ENCODE measurements around the gene PTPRF.

PTPRF gene

DNA sequence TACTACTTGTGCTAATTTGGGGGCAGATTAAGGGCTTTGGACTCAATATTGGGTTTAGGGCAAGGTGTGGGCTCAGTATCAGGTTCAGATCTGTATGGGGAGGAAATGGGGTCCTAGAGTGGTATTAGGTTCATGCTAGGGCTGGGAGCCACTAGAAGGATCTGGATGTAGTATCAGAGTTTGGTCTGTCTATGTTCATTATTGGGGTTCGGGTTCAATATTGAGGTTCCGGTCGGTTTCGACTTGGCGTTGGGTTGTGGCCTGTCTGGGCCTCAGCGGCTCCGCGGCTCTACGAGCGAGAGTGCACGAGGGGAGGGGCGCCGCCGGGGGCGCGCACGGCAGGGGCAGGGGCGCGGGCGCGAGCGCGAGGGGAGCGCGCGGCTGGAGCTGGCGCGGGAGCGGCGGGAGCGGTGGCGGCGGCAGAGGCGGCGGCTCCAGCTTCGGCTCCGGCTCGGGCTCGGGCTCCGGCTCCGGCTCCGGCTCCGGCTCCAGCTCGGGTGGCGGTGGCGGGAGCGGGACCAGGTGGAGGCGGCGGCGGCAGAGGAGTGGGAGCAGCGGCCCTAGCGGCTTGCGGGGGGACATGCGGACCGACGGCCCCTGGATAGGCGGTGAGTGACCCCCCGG lies at the start of gene PTPRF:
Gene PTPRF, plus strand, starts transcription at position 401 of the 624 bp plus-strand sequence. CDS start 14,193 bp downstream, outside the sequence.
- TF ChIP-seq GATA2 (IDR thresholded peaks at IDR 0.05; ENCODE audit: low read depth, low read length) = no peak
- no peak for TF ChIP-seq GATA3 (IDR thresholded peaks at IDR 0.05; ENCODE audit: low read depth, low read length)

DNA sequence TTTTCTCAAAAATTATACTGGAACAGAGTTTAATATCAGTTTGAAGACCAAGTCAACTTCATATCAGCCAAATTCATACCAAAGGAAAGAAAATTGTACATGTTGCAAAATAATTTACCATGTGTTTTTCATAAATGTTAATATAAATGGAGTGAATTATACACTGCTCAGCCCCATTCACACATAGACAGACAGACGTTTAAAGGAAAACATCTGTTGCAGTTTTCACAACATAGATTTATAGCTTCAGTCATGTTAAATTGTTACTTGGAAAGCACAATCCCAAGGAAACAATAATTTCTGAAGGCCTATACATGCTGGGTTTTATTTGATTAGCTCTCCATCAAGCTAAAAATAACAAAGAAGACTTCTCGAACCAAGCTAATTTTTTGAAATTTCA lies 49.2 kb upstream of the PTPRF start:
- TF ChIP-seq GATA2 (IDR thresholded peaks at IDR 0.05; ENCODE audit: low read depth, low read length) (no peak), GATA3 (IDR thresholded peaks at IDR 0.05; ENCODE audit: low read depth, low read length) (no peak)

DNA sequence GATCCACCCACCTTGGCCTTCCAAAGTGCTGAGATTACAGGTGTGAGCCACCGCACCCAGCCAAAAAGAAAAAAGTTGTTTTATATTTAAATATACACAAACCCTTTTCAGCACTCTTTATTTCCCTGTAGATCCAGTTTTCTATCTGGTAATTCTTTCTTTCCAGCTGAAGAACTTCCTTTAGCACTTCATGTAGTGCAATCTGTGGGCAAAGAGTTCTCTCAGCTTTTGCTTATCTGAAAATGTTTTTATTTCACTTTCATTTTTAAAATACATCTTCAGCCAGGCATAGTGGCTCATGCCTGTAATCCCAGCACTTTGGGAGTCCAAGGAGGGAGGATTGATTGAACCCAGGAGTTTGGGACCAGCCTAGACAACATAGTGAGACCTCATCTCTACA lies 48.5 kb upstream of the PTPRF start:
- no peak for TF ChIP-seq GATA3 (IDR thresholded peaks at IDR 0.05; ENCODE audit: low read depth, low read length)

DNA sequence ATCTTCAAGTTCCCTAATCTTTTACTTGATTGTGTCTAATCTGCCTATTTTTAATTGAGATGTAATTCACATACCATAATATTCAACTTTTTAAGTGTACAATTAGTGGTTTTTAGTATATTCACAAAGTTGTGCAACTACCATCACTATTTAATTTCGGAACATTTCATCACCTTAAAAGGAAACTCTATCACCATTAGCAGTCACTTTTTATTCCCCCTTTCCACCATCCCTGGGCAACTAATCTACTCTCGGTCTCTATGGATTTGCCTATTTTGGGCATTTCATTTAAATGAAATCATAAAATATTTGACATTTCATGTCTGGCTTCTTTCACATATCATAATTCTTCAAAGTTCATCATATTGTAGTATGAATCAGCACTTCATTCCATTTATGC lies 46.3 kb upstream of the PTPRF start:
- TF ChIP-seq GATA3 (IDR thresholded peaks at IDR 0.05; ENCODE audit: low read depth, low read length) (no peak), GATA2 (IDR thresholded peaks at IDR 0.05; ENCODE audit: low read depth, low read length) (no peak)

DNA sequence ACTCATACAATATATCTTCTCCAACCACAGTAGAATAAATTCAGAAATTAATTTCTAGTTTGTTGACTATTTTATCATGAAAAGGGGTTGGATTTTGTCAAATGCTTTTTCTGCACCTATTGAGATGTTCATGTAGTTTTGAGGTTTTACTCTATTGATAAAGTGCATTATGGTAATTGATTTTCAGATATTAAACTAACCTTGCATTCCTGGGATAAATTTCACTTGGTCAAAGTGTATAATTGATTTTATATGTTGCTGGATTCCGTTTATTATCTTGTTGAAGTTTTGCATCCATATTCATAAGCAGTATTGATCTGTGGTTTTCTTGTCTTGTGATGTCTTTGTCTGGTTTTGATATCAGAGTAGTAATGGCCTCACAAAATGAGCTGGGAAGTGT lies 42.5 kb upstream of the PTPRF start:
- no peak for TF ChIP-seq GATA2 (IDR thresholded peaks at IDR 0.05; ENCODE audit: low read depth, low read length)
- TF ChIP-seq GATA3 (IDR thresholded peaks at IDR 0.05; ENCODE audit: low read depth, low read length) = no peak

DNA sequence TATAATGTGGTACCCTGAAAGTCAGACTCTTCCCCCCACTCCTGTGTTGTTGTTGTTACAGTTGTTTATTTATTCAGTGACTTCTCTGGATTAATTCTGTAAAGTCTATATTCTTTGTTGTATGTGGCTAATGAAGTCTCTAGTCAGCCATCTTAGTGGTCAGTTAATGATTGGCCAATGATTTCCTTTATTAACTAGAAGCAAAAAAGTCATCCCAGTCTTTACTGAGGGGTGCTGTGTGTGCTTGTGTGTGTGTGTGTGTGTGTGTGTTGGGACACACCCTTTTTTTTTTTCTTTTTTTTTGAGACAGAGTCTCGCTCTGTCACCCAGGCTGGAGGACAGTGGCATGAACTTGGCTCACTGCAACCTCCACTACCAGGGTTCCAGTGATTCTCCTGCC lies 39.6 kb upstream of the PTPRF start:
- no peak for TF ChIP-seq GATA3 (IDR thresholded peaks at IDR 0.05; ENCODE audit: low read depth, low read length)
- no peak for TF ChIP-seq GATA2 (IDR thresholded peaks at IDR 0.05; ENCODE audit: low read depth, low read length)

DNA sequence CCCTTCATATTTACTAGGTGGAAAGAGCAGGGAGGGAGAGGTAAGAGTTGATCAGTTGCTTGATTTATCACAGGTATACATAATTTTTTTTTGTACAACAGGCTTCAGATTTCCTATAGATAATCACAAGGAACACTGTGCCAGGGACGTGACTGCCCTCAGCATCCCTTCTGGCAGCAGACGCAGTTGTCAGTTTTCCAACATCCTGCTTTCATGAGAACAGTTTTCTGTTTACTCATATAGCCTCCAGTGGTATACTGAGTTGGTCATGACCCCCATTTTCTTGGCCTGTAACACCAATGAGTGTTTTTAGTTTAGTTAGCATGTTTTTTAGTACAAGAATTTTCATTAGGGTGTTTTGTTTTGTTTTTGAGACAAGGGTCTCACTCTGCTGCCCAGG lies 37.9 kb upstream of the PTPRF start:
- TF ChIP-seq GATA3 (IDR thresholded peaks at IDR 0.05; ENCODE audit: low read depth, low read length) (no peak), GATA2 (IDR thresholded peaks at IDR 0.05; ENCODE audit: low read depth, low read length) (no peak)

DNA sequence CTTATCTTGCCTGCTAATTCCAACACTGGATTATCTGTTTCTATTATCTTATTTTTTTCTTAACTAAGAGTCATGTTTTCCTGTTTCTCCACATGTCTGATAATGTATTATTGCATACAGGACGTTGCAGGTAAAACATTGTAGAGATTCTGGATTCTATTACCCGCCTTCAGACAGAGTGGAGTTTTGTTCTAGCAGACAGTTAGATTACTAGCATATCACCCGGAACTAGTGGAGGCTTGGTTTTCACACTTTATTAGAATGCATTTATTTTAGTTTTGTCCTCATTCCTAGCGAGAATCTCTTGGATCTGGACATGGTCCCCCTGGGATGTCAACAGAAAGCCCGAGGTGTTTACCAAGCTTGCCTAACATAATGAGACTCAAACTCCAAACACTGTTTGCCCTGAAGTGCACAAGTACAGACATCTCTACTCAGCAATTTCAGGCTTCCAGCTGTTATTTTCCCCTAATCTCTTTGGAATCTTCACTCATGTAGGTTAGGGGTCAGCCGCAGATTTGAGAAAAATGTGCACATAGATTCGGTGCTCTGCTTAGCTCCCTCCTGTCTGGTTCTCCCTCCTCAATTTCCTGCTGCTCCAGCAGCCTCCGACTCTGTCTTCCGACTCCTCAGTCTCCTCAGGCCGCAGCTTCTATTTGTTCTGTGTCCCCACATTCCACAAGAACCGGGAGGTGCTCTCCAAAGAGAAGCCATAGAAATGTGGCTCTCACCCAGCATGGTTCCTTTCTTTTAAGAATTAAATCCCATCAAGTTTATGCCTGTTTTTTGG lies 36.8 kb upstream of the PTPRF start:
- no peak for TF ChIP-seq GATA3 (IDR thresholded peaks at IDR 0.05; ENCODE audit: low read depth, low read length)
- TF ChIP-seq GATA2 (IDR thresholded peaks at IDR 0.05; ENCODE audit: low read depth, low read length) = no peak

DNA sequence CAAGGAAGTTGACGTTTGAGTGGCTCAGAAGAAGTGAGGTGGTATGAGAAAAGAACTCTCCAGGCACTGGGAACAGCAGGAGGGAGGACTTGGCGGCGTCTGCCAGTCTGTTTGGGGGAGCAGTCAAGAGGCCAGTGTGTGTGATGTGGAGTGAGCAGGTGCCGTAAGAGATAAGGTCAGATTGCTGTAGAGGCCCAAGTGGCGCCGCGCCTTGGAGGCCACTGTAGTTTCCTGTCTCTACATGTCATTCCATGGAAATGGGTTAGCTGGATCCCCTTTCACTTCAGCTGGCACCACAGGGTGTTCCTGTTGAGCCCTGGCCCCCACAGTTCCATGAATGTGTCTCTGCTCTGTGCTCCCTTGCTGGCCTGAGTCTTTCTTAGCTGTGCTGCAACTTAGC lies 35.5 kb upstream of the PTPRF start:
- TF ChIP-seq GATA2 (IDR thresholded peaks at IDR 0.05; ENCODE audit: low read depth, low read length) (no peak), GATA3 (IDR thresholded peaks at IDR 0.05; ENCODE audit: low read depth, low read length) (no peak)

DNA sequence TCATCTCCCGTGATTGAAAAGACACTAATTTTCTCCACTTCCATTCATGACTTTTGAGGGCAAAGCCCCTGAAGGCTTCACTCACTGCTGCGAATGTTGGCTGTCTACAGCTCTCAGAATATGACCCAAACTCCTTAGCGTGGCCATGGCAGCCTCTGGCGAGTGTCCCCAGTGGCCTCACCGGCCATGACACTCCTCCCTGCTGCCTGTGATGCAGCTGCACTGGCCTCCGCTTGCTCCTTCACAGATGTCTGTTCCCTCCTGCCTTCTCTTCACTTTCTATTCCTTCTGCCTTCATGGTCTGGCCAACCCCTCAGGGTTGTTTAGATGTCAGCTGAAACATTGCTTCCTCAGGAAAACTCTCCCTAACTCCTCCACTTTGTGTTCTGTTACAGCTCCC lies 30.8 kb upstream of the PTPRF start:
- TF ChIP-seq GATA3 (IDR thresholded peaks at IDR 0.05; ENCODE audit: low read depth, low read length) (no peak), GATA2 (IDR thresholded peaks at IDR 0.05; ENCODE audit: low read depth, low read length) (no peak)

DNA sequence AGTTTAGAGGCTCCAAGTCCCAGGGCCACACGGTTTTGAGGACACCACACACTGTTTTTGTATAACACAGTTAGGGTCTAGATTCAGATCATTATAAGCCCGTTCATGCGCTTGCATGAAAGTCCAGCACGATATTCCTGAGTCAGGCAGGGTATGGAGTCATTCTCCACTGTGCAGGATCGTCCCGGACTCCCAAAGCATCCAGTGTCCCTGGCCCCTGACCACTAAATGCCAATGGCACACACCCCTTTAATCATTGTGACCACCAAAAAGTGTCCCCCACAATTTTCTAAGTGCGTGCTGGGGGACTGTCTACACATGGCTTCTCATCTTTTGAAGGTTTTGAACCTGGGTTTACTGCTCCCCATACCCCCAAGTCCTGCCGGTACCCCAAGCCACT lies 27.1 kb upstream of the PTPRF start:
- TF ChIP-seq GATA3 (IDR thresholded peaks at IDR 0.05; ENCODE audit: low read depth, low read length) (no peak), GATA2 (IDR thresholded peaks at IDR 0.05; ENCODE audit: low read depth, low read length) (no peak)

DNA sequence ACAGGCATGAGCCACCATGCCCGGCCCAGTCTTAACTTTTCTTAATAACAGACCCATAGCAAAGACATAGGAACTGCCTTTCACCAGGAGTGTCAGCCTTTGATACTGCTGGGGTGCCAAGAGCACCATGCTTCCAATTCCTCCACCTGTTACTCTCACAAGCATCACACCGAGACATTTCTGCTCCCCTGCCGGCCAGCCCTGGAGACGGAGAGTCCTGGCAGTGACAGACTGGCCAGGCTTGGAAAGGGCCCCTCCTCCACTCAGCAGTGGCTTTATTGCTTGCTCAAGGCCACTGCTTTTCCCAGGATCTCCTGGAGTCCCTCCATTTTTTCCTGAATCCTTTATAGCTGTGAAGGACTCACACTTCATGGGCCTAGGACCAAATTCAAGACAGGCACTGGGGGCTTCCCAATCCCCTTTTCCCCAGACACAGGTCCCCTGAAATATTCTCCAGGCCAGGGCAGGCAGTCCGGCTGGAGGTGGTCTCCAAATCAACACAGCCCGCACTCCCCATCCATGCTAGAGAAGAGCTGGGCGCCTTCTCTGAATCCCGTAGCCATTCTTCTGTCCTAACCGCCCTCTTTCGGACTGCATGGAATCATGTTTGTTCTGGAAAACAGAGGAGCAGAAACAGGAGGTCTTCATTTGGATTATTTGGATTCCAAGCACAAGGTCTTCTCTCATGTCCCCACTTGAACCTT lies 25.5 kb upstream of the PTPRF start:
- TF ChIP-seq GATA2 (IDR thresholded peaks at IDR 0.05; ENCODE audit: low read depth, low read length) (no peak), GATA3 (IDR thresholded peaks at IDR 0.05; ENCODE audit: low read depth, low read length) (no peak)

DNA sequence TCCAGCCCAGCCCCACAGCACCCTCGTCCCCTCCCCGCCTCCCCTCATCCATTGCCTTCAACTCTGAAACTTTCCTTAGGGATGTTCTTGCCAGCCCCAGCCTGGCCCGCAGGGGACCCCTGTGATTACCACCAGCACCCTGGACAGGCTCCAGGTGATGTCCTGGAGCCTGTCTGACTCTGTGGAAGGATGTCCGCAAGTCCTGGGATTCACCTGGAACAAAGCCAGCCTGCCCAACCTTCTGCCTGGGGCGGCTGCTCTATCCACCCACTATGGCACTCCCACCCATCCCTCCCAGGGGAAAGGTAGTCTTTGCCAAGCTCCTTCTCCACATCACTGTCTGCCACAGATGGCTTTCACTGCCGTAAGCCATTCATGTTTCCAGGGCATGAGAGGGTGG lies 24.4 kb upstream of the PTPRF start:
- no peak for TF ChIP-seq GATA2 (IDR thresholded peaks at IDR 0.05; ENCODE audit: low read depth, low read length)
- TF ChIP-seq GATA3 (IDR thresholded peaks at IDR 0.05; ENCODE audit: low read depth, low read length) = no peak

DNA sequence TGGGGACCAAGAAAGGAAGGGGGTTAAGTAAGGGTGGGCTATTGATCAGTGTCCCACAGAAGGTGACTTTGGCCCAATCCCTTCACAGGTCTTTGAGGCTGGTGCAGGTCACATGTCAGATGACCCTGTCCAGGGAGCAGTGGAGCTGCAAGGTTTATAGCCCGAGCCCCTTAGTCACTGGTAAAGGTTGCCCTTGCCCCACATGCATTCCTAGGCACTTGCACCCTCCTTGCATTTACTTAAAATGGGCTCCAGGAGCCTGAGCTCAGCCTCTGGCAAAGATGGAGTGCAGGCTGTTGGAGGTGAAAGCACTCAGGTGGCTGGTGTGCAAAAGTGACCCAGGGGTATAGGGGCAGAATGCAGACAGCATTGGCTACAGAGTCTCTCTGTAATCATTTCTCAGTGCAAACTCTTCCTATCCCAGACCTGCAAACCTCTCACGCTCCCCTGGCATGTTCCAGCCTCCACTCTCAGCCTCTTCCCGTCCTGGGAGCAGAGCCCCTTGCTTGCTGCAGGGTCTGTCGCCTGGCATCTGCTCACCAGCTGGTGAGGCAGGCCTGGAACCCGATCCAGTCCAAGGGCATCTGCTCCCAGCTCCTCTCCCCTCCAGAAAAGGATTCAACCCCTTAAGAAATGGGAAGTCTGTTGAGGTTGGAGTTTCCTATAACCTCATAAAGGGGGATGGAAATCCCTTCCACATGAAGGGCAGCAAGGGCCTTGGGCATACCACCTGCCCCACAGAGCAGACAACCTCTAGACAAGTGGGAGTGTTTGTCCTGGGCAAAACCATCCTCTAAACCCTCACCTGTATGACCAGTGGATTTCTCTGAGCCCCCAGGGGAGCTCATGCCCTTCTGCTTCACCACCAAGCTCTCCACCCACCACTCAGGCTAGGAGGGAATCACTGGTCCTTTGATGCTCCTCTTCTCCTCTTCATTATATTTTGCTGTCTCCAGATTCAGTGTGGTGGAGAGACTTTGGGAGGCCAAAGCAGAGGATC lies 23.1 kb upstream of the PTPRF start:
- TF ChIP-seq GATA2 (IDR thresholded peaks at IDR 0.05; ENCODE audit: low read depth, low read length) = no peak

Measured in SH-SY5Y (cell line).